Esophagus muscularis mucosa (tissue), 3 donors: ENCODE measurements around the gene ANKRD22.

Source experiments
- POLR2A ChIP-seq: fragments of 450-650 bp; IDR thresholded peaks from one replicate; pipeline ENCODE4 v1.6.1; 2017; ENCODE audit warnings: antibody characterized with exemption, moderate library complexity, mild to moderate bottlenecking, low read depth
- POLR2AphosphoS5 ChIP-seq, 2 donors: sonication (generic); formaldehyde crosslinking; IDR thresholded peaks; one replicate each; pipeline ENCODE4 v1.6.1; 2017; ENCODE audit warnings: antibody characterized with exemption in 2 of 2
- TF ChIP-seq, protein P1 (sequence below), 3 experiments: fragments of 200-600 bp in 2 of 3; fragments of 450-650 bp in 1 of 3; sonication (generic) in 2 of 3; IDR thresholded peaks; one replicate each; pipeline ENCODE4 v1.5.1; 2017 to 2019; ENCODE audit warnings: antibody characterized with exemption in 3 of 3, mild to moderate bottlenecking in 2 of 3, moderate library complexity in 1 of 3

- TF ChIP-seq POLR2AphosphoS5 (IDR thresholded peaks at IDR 0.05) = no peak
- TF ChIP-seq, protein P1, sequence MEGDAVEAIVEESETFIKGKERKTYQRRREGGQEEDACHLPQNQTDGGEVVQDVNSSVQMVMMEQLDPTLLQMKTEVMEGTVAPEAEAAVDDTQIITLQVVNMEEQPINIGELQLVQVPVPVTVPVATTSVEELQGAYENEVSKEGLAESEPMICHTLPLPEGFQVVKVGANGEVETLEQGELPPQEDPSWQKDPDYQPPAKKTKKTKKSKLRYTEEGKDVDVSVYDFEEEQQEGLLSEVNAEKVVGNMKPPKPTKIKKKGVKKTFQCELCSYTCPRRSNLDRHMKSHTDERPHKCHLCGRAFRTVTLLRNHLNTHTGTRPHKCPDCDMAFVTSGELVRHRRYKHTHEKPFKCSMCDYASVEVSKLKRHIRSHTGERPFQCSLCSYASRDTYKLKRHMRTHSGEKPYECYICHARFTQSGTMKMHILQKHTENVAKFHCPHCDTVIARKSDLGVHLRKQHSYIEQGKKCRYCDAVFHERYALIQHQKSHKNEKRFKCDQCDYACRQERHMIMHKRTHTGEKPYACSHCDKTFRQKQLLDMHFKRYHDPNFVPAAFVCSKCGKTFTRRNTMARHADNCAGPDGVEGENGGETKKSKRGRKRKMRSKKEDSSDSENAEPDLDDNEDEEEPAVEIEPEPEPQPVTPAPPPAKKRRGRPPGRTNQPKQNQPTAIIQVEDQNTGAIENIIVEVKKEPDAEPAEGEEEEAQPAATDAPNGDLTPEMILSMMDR (IDR thresholded peaks at IDR 0.05) = no peak
- no peak for TF ChIP-seq POLR2A
Observed at GRCh38 chr10:88898727-88899126, 47.1 kb upstream of the ANKRD22 start.
